Activated naive CD4-positive, alpha-beta T cell (primary cell): Measurements from ENCODE around the gene ECEL1.
"Not testable (repeated sequence)": the region's sequence is repeated elsewhere in the genome, so short reads cannot be mapped to it uniquely, and the experiment has no call there.

Experiments
- DNase-seq, 4 experiments: peaks; one replicate each; lab custom pipeline; 2025; lab: John Stamatoyannopoulos, UW

The ECEL1 gene

GRCh38 chr2:232487385-232488096 lies at the start of gene ECEL1:
Gene ECEL1 (minus strand): TSS chr2:232487834. CDS start chr2:232486653, 1,181 bp downstream.
- no peak for DNase-seq

- no peak for DNase-seq
Observed at GRCh38 chr2:232537079-232537478, 49.4 kb upstream of the ECEL1 start.

GRCh38 chr2:232535761-232536530 lies 48.3 kb upstream of the ECEL1 start:
- no peak for DNase-seq

GRCh38 chr2:232534940-232535651 lies 47.5 kb upstream of the ECEL1 start:
- DNase-seq = no peak

GRCh38 chr2:232533944-232534710 lies 46.5 kb upstream of the ECEL1 start:
- DNase-seq = no peak

- not testable (repeated sequence) for DNase-seq
Observed at GRCh38 chr2:232532821-232533220, 45.2 kb upstream of the ECEL1 start.

GRCh38 chr2:232532419-232532818 lies 44.8 kb upstream of the ECEL1 start:
- DNase-seq = no peak

- DNase-seq = no peak
Observed at GRCh38 chr2:232530626-232531260, 43.1 kb upstream of the ECEL1 start.

GRCh38 chr2:232529806-232530547 lies 42.3 kb upstream of the ECEL1 start:
- no peak for DNase-seq

GRCh38 chr2:232528746-232529460 lies 41.3 kb upstream of the ECEL1 start:
- DNase-seq = no peak

- DNase-seq = no peak
Observed at GRCh38 chr2:232527905-232528470, 40.4 kb upstream of the ECEL1 start.

- DNase-seq = no peak
Observed at GRCh38 chr2:232526372-232526941, 38.8 kb upstream of the ECEL1 start.

- DNase-seq = no peak
Observed at GRCh38 chr2:232525791-232526371, 38.2 kb upstream of the ECEL1 start, which contains the start of gene CHRND. Gene CHRND (plus strand): TSS chr2:232526160. CDS start chr2:232526216, 56 bp downstream.

- no peak for DNase-seq
Observed at GRCh38 chr2:232525199-232525598, 37.6 kb upstream of the ECEL1 start.

GRCh38 chr2:232524771-232525170 lies 37.1 kb upstream of the ECEL1 start:
- DNase-seq = no peak

GRCh38 chr2:232523682-232524597 lies 36.3 kb upstream of the ECEL1 start:
- no peak for DNase-seq

GRCh38 chr2:232523402-232523681 lies 35.7 kb upstream of the ECEL1 start:
- no peak for DNase-seq
